Fibroblast of lung (primary cell): Measurements from ENCODE around the gene B4GALT2. TPM values are rescaled to one million over a fixed set of nuclear protein-coding genes. Genes with fewer than 3 reads are reported as not detected.

ENCODE experiments used
- DNase-seq, 2 donors: peaks; one replicate each; pipeline versions ENCODE4 v3.0.0 to v3.0.0-alpha.2; 2010; ENCODE audit warnings: low read depth in 2 of 2
- H2AFZ ChIP-seq: 2 replicates; pipeline ENCODE4 v1.5.1; 2012; ENCODE audit warnings: low read length, control low read depth, inconsistent platforms
- H3K27ac ChIP-seq: 2 replicates; pipeline ENCODE4 v1.5.1; 2011; ENCODE audit warnings: low read length, control low read depth; ENCODE audit not compliant: insufficient read depth
- H3K27me3 ChIP-seq: 2 replicates; pipeline ENCODE4 v1.5.1; 2011; ENCODE audit warnings: mild to moderate bottlenecking, low read length; ENCODE audit not compliant: control insufficient read depth, insufficient read depth
- H3K36me3 ChIP-seq: 2 replicates; pipeline ENCODE4 v1.5.1; 2011; ENCODE audit warnings: low read length; ENCODE audit not compliant: control insufficient read depth, insufficient read depth
- H3K4me1 ChIP-seq: 2 replicates; pipeline ENCODE4 v1.5.1; 2011; ENCODE audit warnings: low read length; ENCODE audit not compliant: control insufficient read depth, insufficient read depth; ENCODE audit errors: extremely low read depth
- H3K4me2 ChIP-seq: 2 replicates; pipeline ENCODE4 v1.5.1; 2011; ENCODE audit warnings: low read length, control low read depth; ENCODE audit not compliant: insufficient read depth; ENCODE audit errors: extremely low read depth
- H3K4me3 ChIP-seq, 4 experiments: fragments of 200-600 bp in 1 of 4; sonication (generic) in 1 of 4; replicated peaks in 1 of 4; 2 replicates each; pipeline ENCODE4 v1.5.1; 2011 to 2016; ENCODE audit warnings: low read length in 4 of 4, low read depth in 3 of 4, mild to moderate bottlenecking in 3 of 4, control low read depth in 2 of 4, inconsistent platforms in 1 of 4, mixed read lengths in 1 of 4; ENCODE audit not compliant: insufficient read depth in 1 of 4; ENCODE audit errors: control extremely low read depth in 1 of 4
- H3K79me2 ChIP-seq: 2 replicates; pipeline ENCODE4 v1.5.1; 2012; ENCODE audit warnings: mild to moderate bottlenecking, low read length, inconsistent platforms; ENCODE audit not compliant: control insufficient read depth, insufficient read depth
- H3K9ac ChIP-seq: 2 replicates; pipeline ENCODE4 v1.5.1; 2011; ENCODE audit warnings: mild to moderate bottlenecking, low read length, control low read depth; ENCODE audit not compliant: insufficient read depth
- H3K9me3 ChIP-seq: 2 replicates; pipeline ENCODE4 v1.5.1; 2012; ENCODE audit warnings: low read depth, low read length; ENCODE audit not compliant: control insufficient read depth, insufficient read depth
- H4K20me1 ChIP-seq: 2 replicates; pipeline ENCODE4 v1.5.1; 2011; ENCODE audit warnings: low read length; ENCODE audit not compliant: control insufficient read depth, insufficient read depth; ENCODE audit errors: extremely low read depth
- EZH2 ChIP-seq: IDR thresholded peaks from 2 replicates; pipeline ENCODE4 v1.5.1; 2012; ENCODE audit warnings: low read length, control low read depth, mild to moderate bottlenecking; ENCODE audit errors: missing control alignments
- polyA plus RNA-seq, 2 donors: library from polyadenylated mRNA; depleted of rRNA in 1 of 2; stranded (reverse) in 1 of 2; unstranded in 1 of 2; fragments of >200 nt; gene quantifications; 2 replicates each; pipeline ENCODE4 v1.2.1, GENCODE V29; 2011 to 2012; ENCODE audit warnings: missing spikeins in 1 of 2
- total RNA-seq: library from RNA; depleted of rRNA; stranded (reverse); fragments of >200 nt; gene quantifications from 2 replicates; pipeline ENCODE4 v1.2.1, GENCODE V29; 2014
- TF ChIP-seq, protein P1 (sequence below), 2 donors: IDR thresholded peaks in 1 of 2; conservative IDR thresholded peaks in 1 of 2; 1 replicate in 1 of 2; 2 replicates in 1 of 2; pipeline ENCODE4 v1.5.1; 2011 to 2012; ENCODE audit warnings: low read length in 2 of 2, control low read depth in 1 of 2, inconsistent platforms in 1 of 2, low read depth in 1 of 2, mild to moderate bottlenecking in 1 of 2

Gene B4GALT2
- total and polyA plus RNA-seq, 2 donors (not counting 1 experiment from before 2014, with no cell fraction given), result 40.6 to 55.0 TPM

DNA sequence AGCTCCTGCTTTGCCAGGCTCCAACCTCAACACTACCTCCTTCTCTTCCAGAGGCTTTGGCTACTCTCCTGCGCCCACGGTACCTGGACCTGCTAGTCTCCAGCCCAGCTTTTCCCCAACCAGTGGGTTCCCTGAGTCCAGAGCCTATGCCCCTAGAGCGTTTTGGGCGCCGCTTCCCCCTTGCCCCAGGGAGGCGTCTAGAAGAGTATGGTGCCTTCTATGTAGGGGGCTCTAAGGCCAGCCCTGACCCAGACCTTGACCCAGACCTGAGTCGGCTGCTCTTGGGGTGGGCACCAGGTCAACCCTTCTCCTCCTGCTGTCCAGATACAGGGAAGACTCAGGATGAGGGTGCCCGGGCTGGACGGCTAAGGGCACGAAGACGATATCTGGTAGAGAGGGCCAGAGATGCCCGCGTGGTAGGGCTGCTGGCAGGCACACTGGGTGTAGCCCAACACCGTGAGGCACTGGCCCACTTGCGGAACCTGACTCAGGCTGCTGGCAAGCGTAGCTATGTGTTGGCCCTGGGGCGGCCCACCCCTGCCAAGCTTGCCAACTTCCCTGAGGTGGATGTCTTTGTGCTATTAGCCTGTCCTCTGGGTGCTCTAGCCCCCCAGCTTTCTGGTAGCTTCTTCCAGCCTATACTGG, 7.6 kb upstream of the B4GALT2 start:
- DNase-seq, result no peak
- Histone ChIP-seq H4K20me1 (no peaks in the 10 kb centered on the region), H3K4me1 (peaks cover 9% of the 10 kb centered on the region), H3K27ac (no peak overlapping the region), H3K27me3 (no peaks in the 10 kb centered on the region), H3K9ac (no peak overlapping the region), H3K36me3 (peaks cover 8% of the 10 kb centered on the region), H3K9me3 (no peaks in the 10 kb centered on the region), H3K4me3 (no peak overlapping the region), H2AFZ (no peak overlapping the region), H3K4me2 (no peak overlapping the region), H3K79me2 (peaks cover 21% of the 10 kb centered on the region)
- TF ChIP-seq, protein P1, sequence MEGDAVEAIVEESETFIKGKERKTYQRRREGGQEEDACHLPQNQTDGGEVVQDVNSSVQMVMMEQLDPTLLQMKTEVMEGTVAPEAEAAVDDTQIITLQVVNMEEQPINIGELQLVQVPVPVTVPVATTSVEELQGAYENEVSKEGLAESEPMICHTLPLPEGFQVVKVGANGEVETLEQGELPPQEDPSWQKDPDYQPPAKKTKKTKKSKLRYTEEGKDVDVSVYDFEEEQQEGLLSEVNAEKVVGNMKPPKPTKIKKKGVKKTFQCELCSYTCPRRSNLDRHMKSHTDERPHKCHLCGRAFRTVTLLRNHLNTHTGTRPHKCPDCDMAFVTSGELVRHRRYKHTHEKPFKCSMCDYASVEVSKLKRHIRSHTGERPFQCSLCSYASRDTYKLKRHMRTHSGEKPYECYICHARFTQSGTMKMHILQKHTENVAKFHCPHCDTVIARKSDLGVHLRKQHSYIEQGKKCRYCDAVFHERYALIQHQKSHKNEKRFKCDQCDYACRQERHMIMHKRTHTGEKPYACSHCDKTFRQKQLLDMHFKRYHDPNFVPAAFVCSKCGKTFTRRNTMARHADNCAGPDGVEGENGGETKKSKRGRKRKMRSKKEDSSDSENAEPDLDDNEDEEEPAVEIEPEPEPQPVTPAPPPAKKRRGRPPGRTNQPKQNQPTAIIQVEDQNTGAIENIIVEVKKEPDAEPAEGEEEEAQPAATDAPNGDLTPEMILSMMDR (conservative IDR thresholded peaks at IDR 0.05 in 1 of 2, IDR thresholded peaks at IDR 0.05 in 1 of 2; ENCODE audit: low read depth in 1 of 2, low read length in 2 of 2), result no peak

DNA sequence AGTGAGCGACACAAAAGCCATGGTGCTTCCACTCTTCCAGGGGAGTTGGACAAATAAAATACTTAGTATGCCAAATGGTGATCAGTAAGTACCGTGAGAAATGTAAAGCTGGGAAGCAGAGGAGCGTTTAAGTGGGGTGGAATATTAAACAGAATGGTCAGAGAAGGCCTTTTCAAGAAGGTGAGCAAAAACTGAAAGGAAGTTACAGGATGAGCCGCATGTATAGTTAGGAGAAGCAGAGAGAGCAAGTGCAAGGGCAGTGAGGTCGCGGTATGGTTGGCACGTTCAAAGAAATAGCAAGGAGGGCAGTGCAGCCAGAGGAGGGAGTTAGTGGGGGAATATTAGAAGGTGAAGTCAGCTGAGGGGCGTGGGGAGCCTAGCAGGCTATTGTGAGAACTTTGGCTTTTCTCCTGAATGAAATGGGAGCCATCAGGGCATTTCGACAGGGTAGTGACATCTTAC, 5.0 kb upstream of the B4GALT2 start:
- no peak overlapping the region for H3K27ac ChIP-seq
- no peak for TF ChIP-seq EZH2
- TF ChIP-seq, protein P1 (conservative IDR thresholded peaks at IDR 0.05 in 1 of 2, IDR thresholded peaks at IDR 0.05 in 1 of 2; ENCODE audit: low read depth in 1 of 2, low read length in 2 of 2), result no peak
- peaks cover 26% of the 10 kb centered on the region for H3K79me2 ChIP-seq

DNA sequence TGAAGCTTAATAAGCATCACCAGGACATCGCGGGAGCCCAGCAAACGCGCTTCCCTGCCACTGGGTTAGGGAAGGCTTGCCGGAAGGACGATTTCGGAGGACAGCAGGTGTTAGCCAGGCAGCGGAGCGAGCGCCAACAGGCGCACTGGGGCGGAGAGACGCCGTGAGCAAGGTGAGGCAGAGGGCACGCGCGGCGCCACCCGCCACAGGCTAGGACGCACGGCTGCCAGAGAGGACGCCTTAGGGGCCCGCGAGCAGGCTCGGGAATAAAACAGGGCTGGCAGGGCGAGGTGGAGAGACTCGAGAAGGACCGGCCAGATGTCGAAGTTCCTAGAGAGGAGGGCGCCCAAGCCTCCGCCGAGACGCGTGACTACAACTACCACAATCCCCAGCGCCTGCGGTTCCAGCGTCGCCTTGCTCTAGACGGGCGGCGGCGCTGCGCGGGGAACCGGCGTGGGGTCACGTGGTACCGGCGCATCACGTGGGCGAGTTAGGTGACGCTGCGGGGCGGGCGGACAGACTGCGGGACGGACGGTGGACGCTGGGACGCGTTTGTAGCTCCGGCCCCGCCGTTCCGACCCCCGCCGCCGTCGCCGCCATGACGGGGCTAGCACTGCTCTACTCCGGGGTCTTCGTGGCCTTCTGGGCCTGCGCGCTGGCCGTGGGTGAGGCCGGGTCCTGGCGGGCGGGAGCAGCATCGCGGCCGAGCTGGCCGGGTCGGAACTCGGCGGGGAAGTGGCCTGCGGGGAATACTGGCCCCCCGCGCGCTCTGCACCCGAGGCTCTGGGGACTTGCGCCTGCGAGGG, 4.4 kb upstream of the B4GALT2 start, which contains the start of gene ATP6V0B:
Gene ATP6V0B, plus strand, starts transcription at position 518 of the 806 bp plus-strand sequence. Its CDS starts 81 bp downstream, at position 599.
- Histone ChIP-seq H3K36me3 (peaks cover 15% of the 10 kb centered on the region), H3K9ac (peak within 1 kb of the TSS; percentile 90), H4K20me1 (no peaks in the 10 kb centered on the region), H3K79me2 (peaks cover 26% of the 10 kb centered on the region), H3K4me3 (peak within 1 kb of the TSS; percentile 70 to 87 (median 86)), H2AFZ (peak within 1 kb of the TSS; percentile 87), H3K4me2 (peak within 1 kb of the TSS; percentile 72), H3K27ac (peak within 1 kb of the TSS; percentile 83), H3K4me1 (peaks cover 11% of the 10 kb centered on the region), H3K9me3 (no peaks in the 10 kb centered on the region), H3K27me3 (no peaks in the 10 kb centered on the region)
- peak; percentile 90 to 92 for DNase-seq
- TF ChIP-seq EZH2, result no peak
- TF ChIP-seq, protein P1 (conservative IDR thresholded peaks at IDR 0.05 in 1 of 2, IDR thresholded peaks at IDR 0.05 in 1 of 2; ENCODE audit: low read depth in 1 of 2, low read length in 2 of 2), result peak; percentile 4 to 19

More for the DNA sequence above, 5.0 kb upstream of the B4GALT2 start:
- no peak overlapping the region for H3K9ac ChIP-seq
- H3K4me2 ChIP-seq, result peak overlapping the region; percentile 72
- H2AFZ ChIP-seq, result no peak overlapping the region
- no peaks in the 10 kb centered on the region for H3K9me3 ChIP-seq
- DNase-seq, result no peak
- H4K20me1 ChIP-seq, result no peaks in the 10 kb centered on the region
- peaks cover 15% of the 10 kb centered on the region for H3K36me3 ChIP-seq
- no peaks in the 10 kb centered on the region for H3K27me3 ChIP-seq
- peak overlapping the region in 3 of 4 experiments; percentile 73 to 87 (median 86) for H3K4me3 ChIP-seq
- peaks cover 11% of the 10 kb centered on the region for H3K4me1 ChIP-seq
